ENCODE data around the gene TGFBR3.
"Not testable (repeated sequence)": the region's sequence is repeated elsewhere in the genome, so short reads cannot be mapped to it uniquely, and the experiment has no call there.

Gene TGFBR3

DNA sequence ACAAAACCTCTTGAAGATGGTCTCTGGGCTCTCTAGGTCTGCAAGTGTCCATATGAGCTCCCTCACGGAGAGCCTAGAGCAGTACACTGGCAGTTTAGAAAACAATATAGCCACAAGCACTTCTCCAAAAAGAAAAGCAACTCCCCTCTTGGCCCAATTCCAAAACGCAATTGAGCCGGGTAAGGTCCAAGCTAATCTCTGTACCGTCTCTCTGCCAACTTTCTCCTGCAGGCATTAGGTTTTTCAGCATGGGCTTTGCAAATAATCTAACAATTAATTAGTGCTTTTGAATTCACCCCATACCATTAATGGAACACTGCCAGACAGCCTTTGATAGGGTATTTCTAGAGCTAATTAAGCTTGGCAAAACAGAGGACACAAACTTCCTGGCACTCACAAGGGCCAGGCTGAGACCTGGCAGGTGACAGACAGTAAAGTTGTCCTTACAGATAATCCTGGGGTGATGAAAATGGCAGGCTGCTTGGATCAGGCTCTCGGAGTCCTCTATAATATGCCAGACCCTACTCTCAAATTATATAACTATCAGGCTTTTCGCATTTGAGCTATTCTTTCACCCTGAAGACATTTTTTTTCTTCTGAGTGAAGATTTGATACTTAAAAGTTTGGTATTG lies 39.8 kb downstream of the TGFBR3 start:
- no peaks in the 10 kb centered on the region for H3K36me3 ChIP-seq (ENCODE audit: control insufficient read depth, insufficient read depth, low read length, severe bottlenecking)
- H3K9me3 ChIP-seq (ENCODE audit: control insufficient read depth, low read length): no peaks in the 10 kb centered on the region
- H3K4me3 ChIP-seq (ENCODE audit: low read length): peak overlapping the region; percentile 32
- no peaks in the 10 kb centered on the region for H3K27me3 ChIP-seq (replicated peaks; ENCODE audit: control insufficient read depth, insufficient read depth, low read length)
- peak overlapping the region; percentile 69 for H3K9ac ChIP-seq (ENCODE audit: low read length)
- DNase-seq (ENCODE audit: low read depth): peak; percentile 80
- H3K4me1 ChIP-seq (ENCODE audit: control insufficient read depth, insufficient read depth, low read length): peaks cover 50% of the 10 kb centered on the region

DNA sequence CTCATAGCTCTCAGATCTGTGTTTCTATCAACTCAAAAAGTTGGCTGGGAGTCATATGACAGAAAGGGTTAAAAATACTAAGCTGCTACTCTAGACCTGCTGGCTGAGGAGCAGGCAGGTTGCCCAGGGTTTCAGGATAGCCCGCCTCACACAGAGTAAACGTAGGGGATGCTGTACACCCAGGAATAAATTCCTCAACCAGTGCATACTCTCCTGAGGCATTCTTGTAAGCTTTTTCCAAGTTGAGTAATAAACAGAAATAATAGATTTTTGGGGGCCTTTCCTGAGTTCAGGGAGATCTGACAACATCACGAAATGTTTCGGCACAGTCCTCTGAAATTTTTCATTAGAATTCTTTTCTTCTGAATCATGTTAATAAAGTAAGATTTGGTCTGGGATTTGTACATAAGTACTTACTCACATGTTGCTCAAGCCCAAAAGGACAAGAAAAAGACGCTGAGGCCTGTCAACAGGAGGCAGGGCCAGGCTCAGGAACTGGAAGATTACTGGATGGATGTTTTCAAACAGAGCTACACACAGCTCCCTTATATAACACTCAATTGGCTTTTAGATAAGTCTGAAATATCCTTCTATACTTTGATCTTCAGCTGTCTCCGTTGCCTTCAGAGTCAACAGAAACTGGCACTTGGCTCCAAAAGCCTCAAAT lies 41.0 kb downstream of the TGFBR3 start:
- H3K4me1 ChIP-seq (ENCODE audit: control insufficient read depth, insufficient read depth, low read length): peaks cover 41% of the 10 kb centered on the region
- peak overlapping the region; percentile 56 for H3K4me3 ChIP-seq (ENCODE audit: low read length)
- DNase-seq (ENCODE audit: low read depth): peak; percentile 98
- peak overlapping the region; percentile 69 for H3K9ac ChIP-seq (ENCODE audit: low read length)
- no peaks in the 10 kb centered on the region for H3K27me3 ChIP-seq (replicated peaks; ENCODE audit: control insufficient read depth, insufficient read depth, low read length)
- H3K36me3 ChIP-seq (ENCODE audit: control insufficient read depth, insufficient read depth, low read length, severe bottlenecking): no peaks in the 10 kb centered on the region
- no peaks in the 10 kb centered on the region for H3K9me3 ChIP-seq (ENCODE audit: control insufficient read depth, low read length)

DNA sequence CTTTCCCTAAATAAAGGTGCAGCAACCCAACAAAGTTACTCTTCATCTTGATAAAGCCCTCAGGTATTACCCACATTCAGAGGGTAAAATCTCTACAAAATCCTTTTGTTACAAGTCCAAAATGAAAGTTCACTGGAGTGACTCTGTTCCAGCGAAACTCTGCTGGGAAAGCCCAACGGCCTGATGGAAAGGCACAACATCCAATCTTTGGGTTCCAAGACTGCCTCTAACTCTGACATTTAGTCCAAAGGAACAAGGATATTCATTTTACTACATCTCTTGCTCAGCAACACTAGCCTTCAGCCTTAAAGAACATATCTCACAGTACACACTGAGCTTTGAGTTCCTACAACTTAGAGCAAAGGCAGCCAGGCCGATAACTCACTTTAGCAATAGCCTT lies 42.1 kb downstream of the TGFBR3 start:
- Histone ChIP-seq H3K9me3 (ENCODE audit: control insufficient read depth, low read length) (no peaks in the 10 kb centered on the region), H3K9ac (ENCODE audit: low read length) (no peak overlapping the region), H3K4me3 (ENCODE audit: low read length) (no peak overlapping the region), H3K4me1 (ENCODE audit: control insufficient read depth, insufficient read depth, low read length) (peaks cover 41% of the 10 kb centered on the region), H3K36me3 (ENCODE audit: control insufficient read depth, insufficient read depth, low read length, severe bottlenecking) (no peaks in the 10 kb centered on the region), H3K27me3 (replicated peaks; ENCODE audit: control insufficient read depth, insufficient read depth, low read length) (no peaks in the 10 kb centered on the region)
- no peak for DNase-seq (ENCODE audit: low read depth)

DNA sequence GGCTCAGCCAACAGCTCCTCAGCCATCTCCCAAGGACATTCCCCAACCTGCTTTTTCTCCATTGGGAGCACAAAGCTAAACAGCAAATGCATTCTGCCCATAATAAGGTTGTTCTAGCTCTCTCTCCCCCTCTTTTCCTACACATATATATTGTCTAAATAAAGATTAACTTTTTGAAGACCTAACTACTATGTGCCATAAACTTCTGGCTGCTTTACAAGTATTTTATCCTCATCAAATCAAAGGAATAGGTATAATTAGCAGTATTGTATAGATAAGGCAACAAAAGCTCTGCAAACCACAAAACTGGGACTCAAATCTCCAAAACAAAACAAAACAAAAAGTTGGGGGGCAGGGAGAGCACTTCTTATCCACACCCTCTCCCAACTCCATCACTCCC lies 43.4 kb downstream of the TGFBR3 start:
- H3K9me3 ChIP-seq (ENCODE audit: control insufficient read depth, low read length): no peaks in the 10 kb centered on the region
- H3K4me3 ChIP-seq (ENCODE audit: low read length): no peak overlapping the region
- no peak overlapping the region for H3K9ac ChIP-seq (ENCODE audit: low read length)
- DNase-seq (ENCODE audit: low read depth): no peak
- H3K27me3 ChIP-seq (replicated peaks; ENCODE audit: control insufficient read depth, insufficient read depth, low read length): no peaks in the 10 kb centered on the region
- H3K4me1 ChIP-seq (ENCODE audit: control insufficient read depth, insufficient read depth, low read length): peaks cover 41% of the 10 kb centered on the region
- H3K36me3 ChIP-seq (ENCODE audit: control insufficient read depth, insufficient read depth, low read length, severe bottlenecking): no peaks in the 10 kb centered on the region

DNA sequence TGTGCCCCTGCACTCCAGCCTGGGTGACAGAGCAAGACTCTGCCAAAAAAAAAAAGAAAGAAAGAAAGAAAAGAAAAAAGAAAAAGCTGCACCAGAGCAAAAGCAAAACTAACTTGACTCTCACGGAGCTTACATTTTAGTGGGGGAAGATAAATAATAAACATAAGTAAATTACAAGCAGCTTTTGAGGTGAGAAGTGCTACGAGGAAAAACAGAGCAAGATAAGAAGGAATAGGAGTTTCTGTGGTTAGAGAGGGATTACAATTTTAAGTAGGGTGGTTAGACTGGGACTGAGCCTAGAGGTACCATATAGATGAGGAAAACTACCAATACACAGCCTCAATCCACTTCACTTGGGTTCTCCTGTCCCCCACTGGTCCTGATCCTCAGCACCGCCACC lies 43.9 kb downstream of the TGFBR3 start:
- Histone ChIP-seq H3K4me3 (ENCODE audit: low read length) (no peak overlapping the region), H3K4me1 (ENCODE audit: control insufficient read depth, insufficient read depth, low read length) (peaks cover 41% of the 10 kb centered on the region), H3K9me3 (ENCODE audit: control insufficient read depth, low read length) (no peaks in the 10 kb centered on the region), H3K36me3 (ENCODE audit: control insufficient read depth, insufficient read depth, low read length, severe bottlenecking) (no peaks in the 10 kb centered on the region), H3K9ac (ENCODE audit: low read length) (no peak overlapping the region), H3K27me3 (replicated peaks; ENCODE audit: control insufficient read depth, insufficient read depth, low read length) (no peaks in the 10 kb centered on the region)
- no peak for DNase-seq (ENCODE audit: low read depth)

DNA sequence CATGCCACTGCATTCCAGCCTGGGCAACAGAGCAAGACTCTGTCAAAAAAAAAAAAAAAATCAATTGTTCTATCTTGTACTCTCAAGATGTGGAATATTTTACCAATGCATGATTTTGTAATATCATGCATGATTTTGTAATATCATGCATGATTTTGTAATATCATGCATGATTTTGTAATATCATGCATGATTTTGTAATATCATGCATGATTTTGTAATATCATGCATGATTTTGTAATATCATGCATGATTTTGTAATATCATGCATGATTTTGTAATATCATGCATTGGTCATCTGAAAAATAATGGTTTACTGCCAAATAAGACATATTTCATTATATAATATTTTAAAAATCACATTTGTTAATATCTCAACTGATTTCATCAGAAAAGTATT lies 45.7 kb downstream of the TGFBR3 start:
- H3K4me1 ChIP-seq (ENCODE audit: control insufficient read depth, insufficient read depth, low read length): peaks cover 24% of the 10 kb centered on the region
- not testable (repeated sequence) for H3K9ac ChIP-seq (ENCODE audit: low read length); H3K27me3 ChIP-seq (replicated peaks; ENCODE audit: control insufficient read depth, insufficient read depth, low read length); H3K4me3 ChIP-seq (ENCODE audit: low read length); H3K36me3 ChIP-seq (ENCODE audit: control insufficient read depth, insufficient read depth, low read length, severe bottlenecking); H3K9me3 ChIP-seq (ENCODE audit: control insufficient read depth, low read length)
- peak; percentile 21 for DNase-seq (ENCODE audit: low read depth)

DNA sequence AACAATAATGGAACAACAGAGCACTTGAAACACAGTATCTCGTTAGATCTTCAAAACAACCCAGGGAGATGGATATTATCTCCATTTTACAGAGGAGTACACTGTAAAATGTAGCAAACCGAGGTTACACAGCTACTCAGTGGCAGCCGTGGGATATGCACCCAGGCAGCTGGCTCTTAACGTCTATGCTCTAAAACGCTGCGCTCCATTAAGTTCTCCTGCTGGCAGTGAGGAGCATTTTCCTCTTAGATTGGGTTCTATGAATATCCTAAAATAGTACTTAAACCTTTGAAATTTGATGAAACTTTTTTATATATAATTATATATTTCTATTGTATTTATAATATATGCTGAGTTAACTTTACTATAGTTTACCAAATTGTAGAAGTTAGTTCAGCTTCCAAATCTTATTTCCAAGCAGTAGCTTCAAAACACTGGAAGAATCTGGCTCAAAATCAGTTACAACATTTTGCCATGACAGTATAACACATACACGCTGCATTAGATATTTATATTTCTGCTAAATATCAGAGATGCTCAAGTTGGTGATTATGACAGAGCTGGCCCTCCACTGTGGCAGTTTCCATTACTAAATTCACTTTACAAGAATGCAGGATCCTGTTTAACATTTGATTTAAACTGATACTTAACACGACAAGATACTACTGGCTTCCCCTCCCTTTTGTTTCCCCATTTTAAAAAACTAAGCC lies 49.5 kb downstream of the TGFBR3 start:
- H3K9ac ChIP-seq (ENCODE audit: low read length): no peak overlapping the region
- peaks cover 9% of the 10 kb centered on the region for H3K4me1 ChIP-seq (ENCODE audit: control insufficient read depth, insufficient read depth, low read length)
- H3K27me3 ChIP-seq (replicated peaks; ENCODE audit: control insufficient read depth, insufficient read depth, low read length): no peaks in the 10 kb centered on the region
- DNase-seq (ENCODE audit: low read depth): no peak
- no peaks in the 10 kb centered on the region for H3K36me3 ChIP-seq (ENCODE audit: control insufficient read depth, insufficient read depth, low read length, severe bottlenecking)
- no peak overlapping the region for H3K4me3 ChIP-seq (ENCODE audit: low read length)
- no peaks in the 10 kb centered on the region for H3K9me3 ChIP-seq (ENCODE audit: control insufficient read depth, low read length)

DNA sequence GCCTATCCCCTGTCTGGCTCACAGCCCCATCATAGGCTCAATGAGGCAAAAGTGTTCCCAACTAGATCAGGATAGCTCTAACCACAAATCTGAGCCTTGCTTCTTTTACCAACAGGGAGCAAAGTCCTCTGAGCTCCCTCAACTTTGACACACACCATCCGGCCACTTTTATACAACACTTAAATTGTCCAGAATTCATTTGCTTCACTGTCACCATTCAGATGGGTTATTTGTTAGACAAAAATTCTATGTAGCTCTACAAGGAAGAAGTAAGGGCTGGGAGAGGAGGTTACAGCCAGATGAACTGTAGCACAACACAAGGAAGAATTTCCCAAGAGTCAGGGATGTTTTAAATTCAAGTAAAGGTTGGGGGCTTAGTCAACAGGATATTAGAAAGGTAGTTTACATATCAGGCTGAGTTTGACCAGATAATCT lies 50.8 kb downstream of the TGFBR3 start:
- no peaks in the 10 kb centered on the region for H3K36me3 ChIP-seq (ENCODE audit: control insufficient read depth, insufficient read depth, low read length, severe bottlenecking)
- no peak for DNase-seq (ENCODE audit: low read depth)
- H3K9me3 ChIP-seq (ENCODE audit: control insufficient read depth, low read length): no peaks in the 10 kb centered on the region
- H3K27me3 ChIP-seq (replicated peaks; ENCODE audit: control insufficient read depth, insufficient read depth, low read length): no peaks in the 10 kb centered on the region
- no peak overlapping the region for H3K9ac ChIP-seq (ENCODE audit: low read length)
- no peak overlapping the region for H3K4me3 ChIP-seq (ENCODE audit: low read length)
- peaks cover 18% of the 10 kb centered on the region for H3K4me1 ChIP-seq (ENCODE audit: control insufficient read depth, insufficient read depth, low read length)

DNA sequence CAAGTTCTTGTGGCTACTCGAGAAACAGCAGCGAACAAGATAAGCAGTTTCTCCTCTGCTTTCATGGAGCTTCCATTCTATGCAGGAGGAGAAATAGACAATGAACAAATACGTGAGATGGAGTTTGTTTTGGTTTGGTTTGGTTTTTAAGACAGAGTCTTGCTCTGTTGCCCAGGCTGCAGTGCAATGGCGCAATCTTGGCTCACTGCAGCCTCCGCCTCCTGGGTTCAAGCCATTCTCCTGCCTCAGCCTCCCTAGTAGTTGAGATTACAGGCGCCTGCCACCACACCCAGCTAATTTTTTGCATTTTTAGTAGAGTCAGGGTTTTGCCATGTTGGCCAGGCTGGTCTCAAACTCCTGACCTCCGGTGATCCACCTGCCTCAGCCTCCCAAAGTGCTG lies 51.4 kb downstream of the TGFBR3 start:
- not testable (repeated sequence) for H3K9ac ChIP-seq (ENCODE audit: low read length); H3K4me3 ChIP-seq (ENCODE audit: low read length); DNase-seq (ENCODE audit: low read depth); H3K9me3 ChIP-seq (ENCODE audit: control insufficient read depth, low read length); H3K27me3 ChIP-seq (replicated peaks; ENCODE audit: control insufficient read depth, insufficient read depth, low read length); H3K36me3 ChIP-seq (ENCODE audit: control insufficient read depth, insufficient read depth, low read length, severe bottlenecking)
- H3K4me1 ChIP-seq (ENCODE audit: control insufficient read depth, insufficient read depth, low read length): peaks cover 22% of the 10 kb centered on the region

DNA sequence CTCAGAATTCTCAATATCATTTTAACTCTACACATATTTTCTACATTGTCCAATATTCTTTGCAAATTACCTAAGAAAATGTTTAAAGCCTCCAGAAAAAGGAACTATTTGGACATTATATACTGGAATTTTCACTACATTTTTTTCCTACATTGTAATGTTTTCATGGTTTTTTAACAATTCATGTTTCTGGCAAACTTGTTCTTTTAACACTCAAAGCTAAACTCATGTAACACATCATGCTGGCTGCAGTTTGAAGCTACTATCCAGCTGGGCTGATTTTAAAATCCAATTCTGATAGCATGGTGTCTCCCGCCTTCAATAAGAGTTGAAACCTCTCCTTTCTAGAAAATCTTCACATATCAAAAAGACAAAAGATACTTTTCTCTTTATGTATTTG lies 52.0 kb downstream of the TGFBR3 start:
- peak; percentile 36 for DNase-seq (ENCODE audit: low read depth)
- H3K9ac ChIP-seq (ENCODE audit: low read length): no peak overlapping the region
- peaks cover 22% of the 10 kb centered on the region for H3K4me1 ChIP-seq (ENCODE audit: control insufficient read depth, insufficient read depth, low read length)
- no peaks in the 10 kb centered on the region for H3K36me3 ChIP-seq (ENCODE audit: control insufficient read depth, insufficient read depth, low read length, severe bottlenecking)
- no peaks in the 10 kb centered on the region for H3K9me3 ChIP-seq (ENCODE audit: control insufficient read depth, low read length)
- H3K4me3 ChIP-seq (ENCODE audit: low read length): no peak overlapping the region
- H3K27me3 ChIP-seq (replicated peaks; ENCODE audit: control insufficient read depth, insufficient read depth, low read length): no peaks in the 10 kb centered on the region

DNA sequence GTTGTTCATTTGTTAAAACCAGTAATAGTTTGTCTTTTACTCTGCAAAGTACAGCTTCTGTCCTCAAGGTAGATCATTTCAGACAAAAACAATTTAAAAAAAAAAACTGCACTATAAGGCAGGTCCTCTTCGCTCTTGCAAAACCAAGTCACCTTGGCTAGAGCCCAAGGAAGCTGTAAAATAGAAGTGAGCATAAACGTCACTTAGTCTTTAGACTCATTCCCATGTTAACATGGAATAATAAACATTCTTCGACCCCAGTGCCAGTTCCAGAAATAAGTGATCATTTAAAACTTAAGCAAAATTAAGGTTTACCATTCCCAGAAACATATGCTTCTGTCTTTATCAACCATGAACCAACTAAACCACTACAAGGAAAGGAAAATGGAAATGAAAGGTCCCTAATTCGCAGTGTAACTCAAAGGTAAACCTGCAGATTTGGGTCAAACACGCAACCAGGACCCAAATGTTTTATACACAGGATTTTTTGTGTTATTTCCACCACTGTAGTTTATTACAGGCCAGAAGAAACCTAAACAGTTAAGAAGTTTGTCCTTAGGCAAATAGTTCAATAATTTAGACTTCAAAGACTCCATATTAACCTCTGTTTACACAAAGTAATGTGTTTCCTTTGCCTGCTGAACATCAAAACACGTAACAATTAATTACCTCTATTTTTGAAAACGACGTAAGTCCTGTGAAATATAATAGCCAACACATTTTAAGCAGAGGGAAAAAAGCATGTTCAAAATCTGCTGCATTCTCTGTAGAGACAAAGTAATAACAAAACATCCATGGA lies 54.6 kb downstream of the TGFBR3 start:
- Histone ChIP-seq H3K4me1 (ENCODE audit: control insufficient read depth, insufficient read depth, low read length) (peaks cover 28% of the 10 kb centered on the region), H3K27me3 (replicated peaks; ENCODE audit: control insufficient read depth, insufficient read depth, low read length) (no peaks in the 10 kb centered on the region), H3K9me3 (ENCODE audit: control insufficient read depth, low read length) (no peaks in the 10 kb centered on the region), H3K9ac (ENCODE audit: low read length) (no peak overlapping the region), H3K4me3 (ENCODE audit: low read length) (no peak overlapping the region), H3K36me3 (ENCODE audit: control insufficient read depth, insufficient read depth, low read length, severe bottlenecking) (peaks cover 9% of the 10 kb centered on the region)
- no peak for DNase-seq (ENCODE audit: low read depth)
